ENCODE data around the gene PPP2R5C. TPM values are rescaled to one million over a fixed set of nuclear protein-coding genes. Genes with fewer than 3 reads are reported as not detected.
"Not testable (repeated sequence)": the region's sequence is repeated elsewhere in the genome, so short reads cannot be mapped to it uniquely, and the experiment has no call there.

The PPP2R5C gene
- total and polyA plus RNA-seq, 2 experiments from 2014 or later = 60.4 to 84.9 TPM

DNA sequence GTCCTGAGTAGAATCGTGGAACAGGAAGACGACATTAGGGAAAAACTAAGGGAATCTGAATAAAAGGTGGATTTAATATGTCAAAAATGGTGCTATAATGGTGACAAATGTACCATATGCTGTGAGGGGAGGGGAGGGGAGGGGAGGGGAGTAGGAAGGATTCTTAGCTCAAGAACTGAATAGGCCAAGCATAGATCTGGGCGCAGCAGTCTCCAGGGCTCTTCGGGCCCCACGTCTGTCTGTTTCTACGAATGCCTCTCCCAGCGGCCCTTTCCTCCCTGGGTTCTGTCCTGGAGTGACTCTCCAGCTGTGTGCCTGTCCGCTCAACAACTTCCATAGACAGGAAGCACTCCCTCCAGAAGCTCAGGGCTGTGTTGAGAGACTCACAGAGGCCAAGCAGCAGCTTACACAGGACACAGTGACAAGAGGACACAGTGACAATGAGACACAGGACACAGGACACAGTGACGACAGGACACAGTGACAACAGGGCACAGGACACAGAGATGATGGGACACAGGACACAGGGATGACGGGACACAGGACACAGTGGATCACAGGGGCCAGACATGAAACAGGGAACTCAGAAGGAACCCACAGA, 42.4 kb upstream of the PPP2R5C start:
- TF ChIP-seq, protein P1, sequence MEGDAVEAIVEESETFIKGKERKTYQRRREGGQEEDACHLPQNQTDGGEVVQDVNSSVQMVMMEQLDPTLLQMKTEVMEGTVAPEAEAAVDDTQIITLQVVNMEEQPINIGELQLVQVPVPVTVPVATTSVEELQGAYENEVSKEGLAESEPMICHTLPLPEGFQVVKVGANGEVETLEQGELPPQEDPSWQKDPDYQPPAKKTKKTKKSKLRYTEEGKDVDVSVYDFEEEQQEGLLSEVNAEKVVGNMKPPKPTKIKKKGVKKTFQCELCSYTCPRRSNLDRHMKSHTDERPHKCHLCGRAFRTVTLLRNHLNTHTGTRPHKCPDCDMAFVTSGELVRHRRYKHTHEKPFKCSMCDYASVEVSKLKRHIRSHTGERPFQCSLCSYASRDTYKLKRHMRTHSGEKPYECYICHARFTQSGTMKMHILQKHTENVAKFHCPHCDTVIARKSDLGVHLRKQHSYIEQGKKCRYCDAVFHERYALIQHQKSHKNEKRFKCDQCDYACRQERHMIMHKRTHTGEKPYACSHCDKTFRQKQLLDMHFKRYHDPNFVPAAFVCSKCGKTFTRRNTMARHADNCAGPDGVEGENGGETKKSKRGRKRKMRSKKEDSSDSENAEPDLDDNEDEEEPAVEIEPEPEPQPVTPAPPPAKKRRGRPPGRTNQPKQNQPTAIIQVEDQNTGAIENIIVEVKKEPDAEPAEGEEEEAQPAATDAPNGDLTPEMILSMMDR (IDR thresholded peaks at IDR 0.05; ENCODE audit: low read depth, low read length) = no peak
- Histone ChIP-seq H3K27me3 (no peaks in the 10 kb centered on the region), H3K27ac (no peak overlapping the region), H3K9me3 (ENCODE audit: low read depth) (no peaks in the 10 kb centered on the region), H3K4me3 (no peak overlapping the region), H3K4me1 (ENCODE audit: low read depth) (peaks cover 7% of the 10 kb centered on the region), H3K36me3 (no peaks in the 10 kb centered on the region)
- DNase-seq (ENCODE audit: low read depth in 1 of 2, low spot score in 1 of 2) = peak in 1 of 2 donors; percentile 20

DNA sequence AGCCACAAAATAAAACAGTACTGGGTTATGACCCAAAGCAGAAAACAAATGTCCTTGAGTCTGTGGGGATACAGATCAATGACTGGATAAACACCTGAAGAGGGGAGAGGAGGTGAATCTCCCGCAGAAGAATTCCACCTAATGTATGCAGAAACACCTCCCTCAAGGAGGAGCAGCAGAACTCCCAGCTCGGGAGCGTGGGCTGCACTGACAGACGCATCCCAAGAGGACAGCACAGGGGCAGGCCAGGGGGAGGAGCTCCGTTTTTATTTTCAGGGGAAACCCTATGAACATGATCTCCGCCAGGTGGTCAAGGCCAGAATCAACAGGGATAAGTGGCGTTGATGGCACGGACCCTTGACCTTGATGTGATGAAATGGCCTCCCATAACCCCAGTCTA, 41.8 kb upstream of the PPP2R5C start:
- H3K27ac ChIP-seq = no peak overlapping the region
- no peaks in the 10 kb centered on the region for H3K9me3 ChIP-seq (ENCODE audit: low read depth)
- H3K4me3 ChIP-seq = no peak overlapping the region
- H3K36me3 ChIP-seq = no peaks in the 10 kb centered on the region
- no peaks in the 10 kb centered on the region for H3K27me3 ChIP-seq
- peak in 1 of 2 donors; percentile 60 for DNase-seq (ENCODE audit: low read depth in 1 of 2, low spot score in 1 of 2)
- TF ChIP-seq, protein P1 (IDR thresholded peaks at IDR 0.05; ENCODE audit: low read depth, low read length) = no peak
- peaks cover 7% of the 10 kb centered on the region for H3K4me1 ChIP-seq (ENCODE audit: low read depth)

DNA sequence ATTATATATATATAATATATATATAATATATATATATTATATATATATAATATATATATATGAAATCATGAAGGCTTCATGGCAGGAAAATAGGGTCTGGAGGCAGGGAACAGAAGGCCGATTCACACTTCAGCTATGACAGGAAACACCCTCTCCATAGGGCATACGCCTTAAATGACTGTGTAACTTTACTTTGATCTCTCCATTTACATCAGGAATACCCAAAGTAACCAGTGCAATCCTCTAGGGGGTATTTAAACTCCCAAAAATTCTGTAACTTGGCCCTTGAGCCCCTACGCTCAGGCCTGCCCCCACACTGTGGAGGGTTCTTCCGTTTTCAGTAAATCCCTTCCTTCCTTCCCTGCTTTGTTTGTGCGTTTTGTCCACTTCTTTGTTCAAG, 40.4 kb upstream of the PPP2R5C start:
- TF ChIP-seq, protein P1 (IDR thresholded peaks at IDR 0.05; ENCODE audit: low read depth, low read length) = no peak
- Histone ChIP-seq H3K27me3 (no peaks in the 10 kb centered on the region), H3K27ac (no peak overlapping the region), H3K9me3 (ENCODE audit: low read depth) (no peaks in the 10 kb centered on the region), H3K36me3 (no peaks in the 10 kb centered on the region), H3K4me1 (ENCODE audit: low read depth) (peaks cover 7% of the 10 kb centered on the region), H3K4me3 (no peak overlapping the region)
- DNase-seq (ENCODE audit: low read depth in 1 of 2, low spot score in 1 of 2) = no peak

DNA sequence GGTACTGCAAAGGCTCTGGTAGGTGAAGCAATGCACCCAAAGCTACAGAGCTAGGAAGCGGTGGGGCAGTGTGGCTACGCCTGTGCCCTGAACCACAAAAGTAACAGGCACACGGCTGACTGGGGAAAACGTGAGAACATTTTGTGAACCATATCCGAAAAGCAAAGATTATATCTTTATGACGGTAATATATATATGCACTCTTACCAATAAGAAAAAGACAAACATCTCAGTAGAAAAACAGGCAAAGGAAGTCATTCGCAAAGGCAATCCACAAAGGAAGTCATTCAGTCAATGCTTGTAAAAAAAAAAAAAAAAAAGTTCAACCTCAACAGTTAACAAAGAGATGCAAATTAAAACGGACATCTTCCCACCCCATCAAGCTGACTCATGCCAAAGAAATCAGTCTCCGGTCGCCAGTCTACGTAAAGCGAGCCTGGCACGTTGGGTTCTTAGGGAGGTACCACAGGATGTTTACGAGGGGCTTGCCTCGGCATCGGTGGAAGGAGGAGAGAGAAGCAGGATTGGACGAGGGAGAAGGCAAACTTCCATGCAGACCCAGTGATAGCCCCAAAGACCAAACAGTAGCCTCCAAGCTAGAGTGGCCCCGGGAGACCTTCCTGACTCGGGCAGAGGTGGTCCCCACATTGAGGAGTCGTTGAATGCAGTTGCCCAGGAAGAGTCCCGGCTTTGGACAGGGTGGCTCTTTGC, 39.4 kb upstream of the PPP2R5C start:
- H3K4me1 ChIP-seq (ENCODE audit: low read depth) = peaks cover 7% of the 10 kb centered on the region
- H3K27ac ChIP-seq = no peak overlapping the region
- H3K36me3 ChIP-seq = no peaks in the 10 kb centered on the region
- no peaks in the 10 kb centered on the region for H3K27me3 ChIP-seq
- no peaks in the 10 kb centered on the region for H3K9me3 ChIP-seq (ENCODE audit: low read depth)
- DNase-seq (ENCODE audit: low read depth in 1 of 2, low spot score in 1 of 2) = peak in 1 of 2 donors; percentile 40
- no peak overlapping the region for H3K4me3 ChIP-seq
- TF ChIP-seq, protein P1 (IDR thresholded peaks at IDR 0.05; ENCODE audit: low read depth, low read length) = no peak

DNA sequence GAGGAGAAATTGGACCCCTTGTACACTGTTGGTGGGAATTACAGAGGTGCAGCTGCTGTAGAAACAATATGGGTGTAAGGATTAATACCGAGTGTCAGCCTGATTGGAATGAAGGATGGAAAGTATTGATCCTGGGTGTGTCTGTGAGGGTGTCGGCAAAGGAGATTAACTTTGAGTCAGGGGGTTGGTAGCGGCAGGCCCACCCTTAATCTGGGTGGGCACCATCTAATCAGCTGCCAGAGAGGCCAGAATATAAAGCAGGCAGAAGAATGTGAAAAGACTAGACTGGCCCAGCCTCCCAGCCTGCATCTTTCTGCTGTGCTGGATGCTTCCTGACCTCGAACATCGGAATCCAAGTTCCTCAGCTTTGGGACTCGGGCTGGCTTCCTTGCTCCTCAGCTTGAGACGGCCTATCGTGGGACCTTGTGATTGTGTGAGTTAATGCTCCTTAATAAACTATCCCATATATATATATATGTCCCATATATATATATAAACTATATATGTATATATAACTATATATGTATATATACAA, 38.4 kb upstream of the PPP2R5C start:
- Histone ChIP-seq H3K4me1 (ENCODE audit: low read depth) (peaks cover 7% of the 10 kb centered on the region), H3K27ac (no peak overlapping the region), H3K36me3 (no peaks in the 10 kb centered on the region), H3K4me3 (no peak overlapping the region), H3K9me3 (ENCODE audit: low read depth) (no peaks in the 10 kb centered on the region), H3K27me3 (no peaks in the 10 kb centered on the region)
- TF ChIP-seq, protein P1 (IDR thresholded peaks at IDR 0.05; ENCODE audit: low read depth, low read length) = no peak
- no peak for DNase-seq (ENCODE audit: low read depth in 1 of 2, low spot score in 1 of 2)

DNA sequence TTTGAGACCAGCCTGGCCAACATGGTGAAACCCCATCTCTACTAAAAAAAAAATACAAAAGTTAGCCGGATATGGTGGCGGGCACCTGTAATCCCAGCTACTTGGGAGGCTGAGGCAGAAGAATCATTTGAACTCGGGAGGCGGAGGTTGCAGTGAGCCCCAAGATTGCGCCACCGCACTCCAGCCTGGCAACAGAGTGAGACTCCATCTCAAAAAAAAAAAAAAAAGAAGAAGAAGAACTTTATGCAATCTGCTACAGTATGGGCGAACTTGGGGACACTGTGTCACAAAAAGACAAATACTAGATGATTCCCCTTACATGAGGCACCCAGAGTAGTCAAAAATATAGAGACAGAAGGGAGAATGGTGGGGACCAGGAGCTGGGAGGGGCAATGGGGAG, 35.9 kb upstream of the PPP2R5C start:
- not testable (repeated sequence) for H3K27ac ChIP-seq; H3K9me3 ChIP-seq (ENCODE audit: low read depth); H3K36me3 ChIP-seq; H3K27me3 ChIP-seq; H3K4me3 ChIP-seq; DNase-seq (ENCODE audit: low read depth in 1 of 2, low spot score in 1 of 2); H3K4me1 ChIP-seq (ENCODE audit: low read depth)

All from cardiac muscle cell (in vitro differentiated cells and primary cell).